HG02970 (cell line): ENCODE measurements around the gene BRICD5.

ENCODE experiments used
- ATAC-seq: cut with Tn5 transposase; IDR thresholded peaks from one replicate; pipeline ENCODE4 v1.9.1; 2021; ENCODE audit warnings: mild to moderate bottlenecking, moderate library complexity, moderate number of reproducible peaks; ENCODE audit not compliant: unreplicated experiment, low FRiP score

Gene BRICD5

DNA sequence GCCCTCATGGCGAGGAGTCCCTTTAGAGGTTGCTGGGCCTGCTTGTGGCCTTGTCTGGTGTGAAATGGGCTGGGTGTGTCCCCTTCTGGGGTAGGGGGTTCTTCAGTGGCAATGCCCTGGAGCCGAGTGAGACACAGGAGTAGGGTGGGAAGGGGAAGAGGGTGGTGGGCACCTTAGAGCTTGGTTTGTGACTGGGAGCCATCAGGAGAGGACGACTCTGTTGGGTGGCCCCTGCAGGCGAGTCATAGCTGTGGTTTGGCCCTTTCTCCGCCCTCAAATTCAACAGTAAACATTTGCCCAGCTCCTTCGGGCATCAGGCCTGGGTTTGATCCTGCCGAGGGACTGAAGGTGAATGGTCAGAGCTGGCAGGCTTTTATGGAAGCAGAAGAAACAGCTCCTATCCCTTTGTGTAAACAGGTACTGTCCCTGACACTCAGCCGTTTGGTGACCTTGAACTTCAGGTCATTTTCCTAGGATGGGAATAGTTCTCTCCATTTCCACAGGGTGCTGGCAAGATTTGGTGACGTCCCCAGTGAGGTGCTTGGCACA lies 15.7 kb upstream of the BRICD5 start:
- ATAC-seq = no peak

DNA sequence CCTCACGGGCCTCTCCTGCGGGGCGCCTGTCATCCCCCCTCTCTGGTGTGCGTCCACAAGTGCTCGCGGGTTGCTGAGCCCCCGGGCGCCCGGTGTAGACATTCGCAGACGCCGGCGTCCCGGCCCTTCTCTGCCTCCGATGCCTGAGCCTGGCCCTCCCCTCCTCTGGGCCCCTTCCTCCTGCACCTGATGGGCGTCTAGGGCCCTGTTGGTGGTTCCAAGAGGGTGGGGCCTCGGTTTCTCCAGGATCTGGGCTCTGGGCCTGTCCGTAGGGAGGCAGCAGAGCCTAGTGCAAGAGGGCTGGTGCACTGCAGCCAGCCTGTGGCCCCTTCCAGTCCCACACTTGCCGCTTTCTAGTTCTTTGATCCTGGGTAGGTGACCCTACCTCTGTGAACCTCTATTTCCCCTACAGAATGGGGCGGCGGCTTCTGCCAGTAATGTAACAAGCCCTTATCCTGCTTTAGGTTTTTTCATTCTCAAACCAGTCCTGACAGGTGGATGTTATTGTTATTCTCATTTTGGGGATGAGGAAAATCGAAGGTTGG lies 13.4 kb upstream of the BRICD5 start:
- ATAC-seq = peak; percentile 27

DNA sequence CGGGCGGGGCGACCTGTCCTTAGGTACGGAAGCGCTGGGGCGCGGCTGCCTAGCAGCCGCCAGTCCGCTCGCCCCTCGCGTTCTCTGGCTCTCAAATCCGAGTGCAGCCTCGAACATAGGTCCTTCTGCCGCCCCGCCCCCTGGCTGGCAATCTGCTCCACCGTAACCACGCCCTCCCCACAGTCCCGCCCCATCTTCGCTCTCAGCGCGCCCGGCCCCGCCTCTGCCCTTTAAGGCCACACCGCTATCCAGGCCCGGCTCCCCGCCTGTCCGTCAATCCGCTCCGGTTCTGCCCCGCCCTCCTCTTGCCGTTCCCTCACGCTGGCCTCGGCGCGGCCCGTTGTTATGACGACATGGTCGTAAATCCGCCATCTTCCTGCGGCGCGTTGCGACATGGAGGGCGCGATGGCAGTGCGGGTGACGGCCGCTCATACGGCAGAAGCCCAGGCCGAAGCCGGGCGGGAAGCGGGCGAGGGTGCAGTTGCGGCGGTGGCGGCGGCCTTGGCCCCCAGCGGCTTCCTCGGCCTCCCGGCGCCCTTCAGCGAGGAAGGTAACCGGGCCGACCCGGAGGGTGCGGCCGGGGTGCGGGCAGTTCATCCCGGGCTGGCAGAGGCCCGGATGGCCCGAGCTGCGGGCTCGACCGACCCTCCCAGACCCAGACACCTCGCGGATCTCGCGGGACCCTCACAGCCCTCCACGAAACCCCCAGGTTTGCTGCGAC lies 12.7 kb upstream of the BRICD5 start, which contains the start of gene E4F1:
Gene E4F1, plus strand, starts transcription at position 371 of the 721 bp plus-strand sequence. Its CDS starts 23 bp downstream, at position 394.
- ATAC-seq = peak; percentile 96

DNA sequence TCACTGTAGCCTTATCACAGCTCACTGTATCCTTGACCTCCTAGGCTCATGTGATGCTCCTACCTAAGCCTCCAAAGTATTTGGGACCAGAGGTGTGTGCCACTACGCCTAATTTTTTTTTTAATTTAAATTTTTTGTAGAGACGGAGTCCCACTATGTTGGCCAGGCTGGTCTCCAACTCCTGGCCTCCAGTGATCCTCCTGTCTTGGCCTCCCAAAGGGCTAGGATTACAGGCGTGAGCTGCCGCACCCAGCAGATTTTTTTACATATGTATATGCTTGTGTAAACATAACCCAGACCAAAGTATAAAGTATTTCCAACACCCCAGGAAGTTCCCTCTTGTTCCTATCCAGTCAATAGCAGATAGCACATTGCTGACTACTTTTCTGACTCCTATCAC lies 5.7 kb upstream of the BRICD5 start:
- no peak for ATAC-seq

DNA sequence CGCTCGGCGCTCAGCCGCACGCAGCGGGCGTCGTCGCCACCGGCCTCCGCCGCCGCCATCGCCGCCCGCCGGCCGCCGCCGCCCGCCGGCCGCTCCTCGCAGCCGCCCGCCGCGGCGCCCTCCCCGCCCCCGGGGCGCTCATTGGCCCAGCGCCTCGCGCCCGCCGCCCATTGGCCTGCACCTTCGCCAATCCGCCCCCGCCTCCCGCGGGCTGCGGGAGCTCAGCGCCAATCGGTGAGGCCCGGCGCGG lies 4.0 kb upstream of the BRICD5 start, which contains the start of gene PGP:
Gene PGP, minus strand, starts transcription at position 122 of the 250 bp plus-strand sequence. Its CDS starts 63 bp downstream, at position 59.
- peak; percentile 87 for ATAC-seq

DNA sequence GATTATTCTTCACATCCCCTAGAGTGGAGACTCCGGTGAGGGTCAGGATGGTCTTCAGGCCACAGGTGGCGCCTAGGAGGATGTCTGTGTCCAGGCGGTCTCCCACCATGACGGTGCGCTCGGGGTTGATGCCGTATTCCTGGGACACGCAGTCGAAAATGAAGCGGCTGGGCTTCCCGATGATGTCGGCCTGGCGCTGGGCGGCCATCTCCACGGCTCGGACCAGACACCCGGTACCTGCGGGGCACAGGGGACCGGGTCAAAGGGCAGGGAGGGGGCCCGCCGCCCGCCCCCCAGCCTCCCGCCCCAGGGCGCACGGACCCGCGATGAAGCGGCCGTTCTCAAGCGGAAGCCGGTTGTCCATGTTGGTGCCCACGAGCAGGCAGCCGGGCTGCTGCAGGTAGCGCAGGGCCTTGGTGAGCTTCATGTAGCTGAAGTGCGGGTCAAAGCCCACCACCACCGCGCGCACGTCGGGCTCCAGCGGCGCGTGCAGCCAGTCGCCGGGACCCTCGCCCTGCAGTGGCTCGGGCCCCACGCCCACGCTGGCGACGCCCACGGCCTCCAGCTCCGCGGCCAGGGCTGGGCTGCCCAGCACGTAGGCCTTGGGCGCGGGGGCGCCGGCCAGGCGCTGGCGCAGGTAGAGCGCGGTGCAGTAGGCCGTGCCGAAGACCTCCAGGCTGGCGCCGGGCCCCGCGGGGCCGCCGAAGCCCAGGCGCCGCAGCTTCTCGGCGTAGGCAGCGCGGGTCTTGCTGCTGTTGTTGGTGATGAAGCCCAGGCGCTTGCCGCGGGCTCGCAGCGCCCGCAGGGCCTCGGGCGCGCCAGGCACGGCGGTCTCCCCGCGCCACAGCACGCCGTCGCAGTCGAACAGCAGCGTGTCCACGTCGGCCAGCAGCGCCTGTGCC lies 3.4 kb upstream of the BRICD5 start:
- no peak for ATAC-seq

DNA sequence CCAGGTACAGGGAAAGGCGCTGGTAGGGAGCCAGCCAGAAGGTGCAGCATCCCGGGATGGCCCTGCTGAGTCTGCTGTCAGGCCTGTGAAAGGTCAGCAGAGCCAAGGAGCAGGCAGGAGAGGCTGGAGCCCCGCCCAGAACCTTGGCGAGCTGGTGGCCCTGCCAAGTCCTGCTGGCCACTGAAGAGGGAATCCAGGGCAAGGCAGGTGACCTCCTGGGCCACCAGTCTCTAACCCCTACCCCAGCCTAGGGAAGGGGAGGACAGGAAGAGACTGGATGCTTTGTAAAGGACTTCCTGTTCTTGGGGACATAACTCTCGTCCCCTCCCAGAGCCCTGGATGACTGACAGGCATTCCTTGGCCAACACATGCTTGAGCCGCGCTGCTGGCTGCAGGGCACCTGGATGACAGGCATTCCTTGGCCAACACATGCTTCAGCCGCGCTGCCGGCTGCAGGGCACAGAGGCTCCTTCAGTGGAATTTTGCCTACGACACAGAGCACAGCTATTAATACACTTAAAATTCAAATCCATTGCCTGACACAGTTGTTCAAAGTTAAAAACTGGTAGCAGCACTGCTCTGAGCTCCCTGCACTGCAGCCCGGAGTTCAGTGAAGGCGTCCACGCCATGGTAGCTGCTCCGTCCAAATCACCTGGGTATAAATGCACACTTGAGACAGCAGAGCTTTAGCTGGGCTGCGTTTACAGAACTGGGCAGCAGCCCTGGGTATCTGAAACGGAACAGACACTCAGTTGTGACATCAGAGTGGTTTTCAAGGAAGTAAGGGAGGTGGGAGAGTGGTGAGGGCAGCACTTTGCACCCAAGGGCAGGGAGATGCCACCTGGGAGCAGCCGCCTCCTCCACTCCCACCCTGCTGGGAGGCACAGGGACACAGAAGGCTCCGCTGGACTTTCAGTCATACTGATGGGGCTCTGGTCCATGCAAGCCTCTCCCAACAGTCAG lies 2.0 kb upstream of the BRICD5 start:
- no peak for ATAC-seq

DNA sequence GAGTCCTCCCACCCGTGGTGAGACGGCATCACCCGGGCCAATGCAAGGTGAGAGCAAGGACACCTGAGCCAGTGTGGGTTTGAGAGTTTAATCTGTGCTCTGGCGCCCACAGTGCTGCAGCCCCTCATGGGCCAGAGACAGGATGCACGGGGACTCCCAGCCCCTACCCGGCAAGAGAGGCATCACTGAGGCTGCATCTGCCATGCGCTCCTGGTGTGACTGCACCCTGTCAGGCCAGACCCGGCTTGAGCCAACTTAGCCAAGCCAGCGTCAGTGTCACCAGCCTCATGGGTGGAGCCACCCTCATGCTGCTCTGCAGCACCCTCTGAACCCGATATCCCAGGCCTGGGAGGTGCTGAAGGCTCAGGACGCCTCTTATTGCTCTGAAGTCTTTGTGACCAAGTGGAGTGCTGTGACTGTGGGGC lies 1.3 kb upstream of the BRICD5 start:
- no peak for ATAC-seq

DNA sequence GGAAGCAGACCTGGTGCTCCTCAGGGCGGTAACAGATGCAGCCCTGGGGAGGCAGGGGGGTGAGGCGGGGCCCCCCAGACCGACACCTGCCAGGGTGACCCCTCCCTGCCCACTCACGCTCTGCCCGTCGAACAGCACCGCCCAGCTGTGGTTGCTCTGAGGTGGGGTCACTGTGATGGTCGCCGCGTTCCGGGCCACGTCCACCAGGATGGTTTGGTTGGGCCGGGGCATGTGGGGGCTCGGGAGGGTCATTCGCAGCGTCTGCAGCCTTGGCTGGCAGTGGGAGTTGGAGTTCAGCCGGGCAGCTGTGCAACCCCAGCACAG lies 692 bp downstream of the BRICD5 start:
- no peak for ATAC-seq

DNA sequence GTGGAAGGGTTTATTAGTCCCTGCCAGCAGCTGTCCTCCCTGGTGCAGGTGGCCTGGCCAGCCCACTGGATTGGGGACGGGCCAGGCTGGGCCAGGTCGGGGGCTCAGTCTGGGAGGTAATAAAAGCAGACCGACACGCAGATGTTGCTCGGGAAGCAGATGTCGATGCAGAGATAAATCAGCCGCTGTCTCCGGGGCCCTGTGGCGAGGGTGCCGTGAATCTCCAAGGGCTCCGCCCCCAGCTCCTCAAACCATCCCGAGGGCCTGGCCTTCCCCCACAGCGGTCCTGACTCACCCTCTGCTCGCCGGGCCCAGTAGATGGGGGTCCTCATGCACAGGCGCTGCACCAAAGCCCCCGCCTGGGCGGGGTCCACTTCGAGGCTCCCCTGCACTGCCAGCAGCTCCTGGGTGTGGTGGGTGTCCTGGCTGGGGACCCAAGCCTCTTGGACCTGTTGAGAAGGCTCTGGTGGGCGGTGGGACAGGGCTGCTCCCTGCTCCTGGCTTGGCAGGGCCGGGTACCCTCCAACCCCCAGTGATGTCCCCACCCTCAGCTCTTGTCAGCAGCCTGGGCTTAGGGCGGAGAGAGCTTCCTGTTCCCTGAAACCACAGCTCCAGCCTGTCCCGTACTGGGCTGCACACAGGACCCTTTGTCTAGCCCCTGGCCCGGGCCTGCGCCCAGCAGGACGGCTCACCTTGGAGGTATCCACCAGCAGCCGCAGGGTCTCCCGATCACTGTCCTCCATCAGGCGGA lies 1.2 kb downstream of the BRICD5 start:
- no peak for ATAC-seq

DNA sequence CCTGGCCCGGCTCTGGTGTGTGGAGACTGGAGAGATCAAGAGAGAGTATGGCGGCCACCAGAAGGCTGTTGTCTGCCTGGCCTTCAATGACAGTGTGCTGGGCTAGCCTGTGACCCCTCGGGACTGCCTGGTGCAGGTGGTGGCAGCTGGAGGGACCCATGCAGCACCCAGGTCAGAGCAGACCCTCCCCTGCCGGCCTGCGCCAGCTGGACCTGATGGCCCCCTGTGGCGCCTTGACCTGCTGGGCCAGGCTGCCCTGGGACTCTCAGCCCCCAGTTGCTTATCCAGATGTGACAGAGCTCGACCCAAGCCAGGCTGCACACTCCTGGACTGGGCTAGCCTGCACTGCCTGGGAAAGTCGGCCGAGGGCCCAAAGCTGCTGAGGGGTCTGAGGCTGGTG lies 1.9 kb downstream of the BRICD5 start:
- no peak for ATAC-seq

DNA sequence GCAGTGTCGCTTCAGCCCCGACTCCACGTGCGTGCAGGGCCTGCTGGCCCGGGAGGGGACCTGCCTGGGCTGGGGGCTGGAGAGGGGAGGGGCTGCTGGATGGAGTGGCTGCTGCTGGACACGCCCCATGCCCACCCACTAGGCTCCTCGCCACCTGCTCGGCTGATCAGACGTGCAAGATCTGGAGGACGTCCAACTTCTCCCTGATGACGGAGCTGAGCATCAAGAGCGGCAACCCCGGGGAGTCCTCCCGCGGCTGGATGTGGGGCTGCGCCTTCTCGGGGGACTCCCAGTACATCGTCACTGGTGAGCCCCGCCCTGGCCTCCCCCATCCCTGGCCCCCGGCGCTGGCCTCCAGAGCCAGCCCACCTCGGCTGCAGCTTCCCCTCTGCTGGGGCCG lies 2.4 kb downstream of the BRICD5 start:
- no peak for ATAC-seq

DNA sequence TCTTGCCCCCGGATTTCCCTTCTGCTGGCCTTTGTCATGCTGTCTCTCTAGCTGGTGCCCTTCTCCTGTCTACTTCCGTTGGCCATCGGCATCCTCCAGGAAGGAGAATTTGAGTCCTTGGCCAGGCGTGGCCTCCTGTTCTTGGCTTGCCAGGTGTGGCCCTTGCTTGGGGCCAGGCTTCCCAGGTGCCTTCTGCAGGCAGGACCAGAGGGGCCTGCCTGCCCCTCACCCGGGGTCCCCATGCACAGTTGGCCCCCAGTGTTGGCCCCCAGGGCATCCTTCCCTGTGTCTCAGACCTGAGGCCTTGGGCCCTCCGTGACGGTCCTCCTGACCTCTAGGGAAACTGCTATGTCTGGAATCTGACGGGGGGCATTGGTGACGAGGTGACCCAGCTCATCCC lies 2.8 kb downstream of the BRICD5 start:
- no peak for ATAC-seq

DNA sequence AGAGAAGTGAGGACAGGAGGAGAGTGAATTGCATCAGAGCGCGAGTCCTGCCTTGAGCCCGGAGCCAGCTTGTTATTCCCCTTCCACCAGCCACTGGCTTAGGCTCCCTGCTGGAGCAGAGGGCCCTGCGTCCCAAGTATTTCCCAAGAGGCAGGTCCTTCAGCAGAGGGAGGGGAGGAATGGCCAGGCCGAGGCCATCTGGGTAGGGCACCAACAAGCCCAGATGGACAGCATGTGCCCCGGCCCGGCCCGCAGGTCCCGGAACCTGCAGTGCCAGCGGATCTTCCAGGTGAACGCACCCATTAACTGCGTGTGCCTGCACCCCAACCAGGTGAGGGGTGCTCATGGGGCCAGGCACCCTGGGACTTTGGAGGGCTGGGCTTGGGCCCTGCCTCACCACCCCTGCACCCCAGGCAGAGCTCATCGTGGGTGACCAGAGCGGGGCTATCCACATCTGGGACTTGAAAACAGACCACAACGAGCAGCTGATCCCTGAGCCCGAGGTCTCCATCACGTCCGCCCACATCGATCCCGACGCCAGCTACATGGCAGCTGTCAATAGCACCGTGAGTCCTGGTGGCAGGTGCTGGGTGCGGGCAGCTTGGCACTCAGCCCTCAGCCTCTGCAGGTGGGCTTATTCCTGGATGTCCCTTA lies 3.8 kb downstream of the BRICD5 start:
- no peak for ATAC-seq

DNA sequence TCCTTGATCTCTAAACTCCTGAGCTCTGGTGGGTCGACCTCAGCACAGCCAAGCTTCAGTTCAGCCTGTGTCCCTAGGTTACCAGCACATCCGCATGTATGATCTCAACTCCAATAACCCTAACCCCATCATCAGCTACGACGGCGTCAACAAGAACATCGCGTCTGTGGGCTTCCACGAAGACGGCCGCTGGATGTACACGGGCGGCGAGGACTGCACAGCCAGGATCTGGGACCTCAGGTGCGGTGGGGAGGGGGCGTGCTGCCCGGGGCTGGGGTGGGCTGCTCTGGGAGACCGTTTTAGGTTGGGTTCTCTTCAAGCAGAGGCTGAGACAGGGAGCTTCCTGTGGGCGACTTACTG lies 4.3 kb downstream of the BRICD5 start:
- ATAC-seq = no peak

DNA sequence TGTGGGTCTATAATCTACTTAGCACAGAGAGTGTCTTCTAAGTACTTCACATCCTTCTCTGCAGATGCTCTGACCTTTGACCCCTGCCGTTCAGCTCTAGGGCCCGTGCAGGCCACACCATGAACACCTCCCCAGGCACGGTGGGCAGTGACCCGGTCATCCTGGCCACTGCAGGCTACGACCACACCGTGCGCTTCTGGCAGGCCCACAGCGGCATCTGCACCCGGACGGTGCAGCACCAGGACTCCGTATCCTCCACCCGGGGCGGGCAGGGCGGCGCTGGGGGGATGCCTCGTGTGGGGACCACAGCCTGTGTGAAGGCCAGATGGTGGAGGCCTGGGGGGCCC lies 4.7 kb downstream of the BRICD5 start:
- peak; percentile 6 for ATAC-seq

DNA sequence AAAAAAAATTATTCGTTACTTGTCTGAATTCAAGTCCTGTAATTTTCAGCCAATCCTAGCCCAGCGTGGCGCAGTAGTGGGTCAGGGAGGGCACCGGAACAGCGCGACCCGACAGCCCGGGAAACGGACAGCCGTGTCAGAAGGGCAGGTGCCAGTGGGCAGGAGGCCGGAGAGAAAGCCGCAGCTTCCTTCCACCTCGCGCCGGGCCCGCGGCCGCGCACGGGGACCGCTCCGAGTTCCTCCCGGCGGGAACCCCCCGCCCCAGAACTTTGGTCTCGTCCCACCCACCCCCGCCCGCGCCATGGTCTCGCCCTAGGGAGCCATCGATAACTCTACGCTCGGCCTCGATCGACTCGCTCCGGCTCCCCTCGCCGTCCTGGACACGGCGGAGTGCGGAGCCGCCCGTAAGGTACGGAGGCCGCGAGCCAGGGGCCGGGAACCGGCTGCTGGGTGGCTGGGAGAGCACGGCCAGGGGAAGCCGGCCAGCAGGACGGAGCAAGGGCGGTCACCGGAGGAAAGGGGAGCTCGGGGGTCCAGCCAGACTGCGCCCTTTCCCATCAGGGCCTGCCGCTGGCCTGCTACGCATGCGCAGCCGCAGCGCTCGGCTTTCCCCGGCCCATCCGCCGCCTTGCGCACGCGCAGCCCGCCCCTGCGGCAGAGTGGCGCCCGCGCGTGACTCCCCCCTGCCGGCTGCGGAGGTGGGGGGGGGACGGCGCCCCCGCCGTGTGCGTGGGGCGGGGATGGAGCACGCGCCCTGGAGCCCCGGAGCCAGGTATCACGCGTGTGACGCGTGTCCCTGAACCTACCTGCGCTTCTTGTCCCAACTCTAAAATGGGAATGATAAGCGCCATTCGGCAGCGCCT lies 5.3 kb downstream of the BRICD5 start, which contains the start of gene MLST8:
Gene MLST8, plus strand, starts transcription at position 351 of the 863 bp plus-strand sequence. CDS start 632 bp downstream, outside the sequence.
- ATAC-seq = peak; percentile 71

DNA sequence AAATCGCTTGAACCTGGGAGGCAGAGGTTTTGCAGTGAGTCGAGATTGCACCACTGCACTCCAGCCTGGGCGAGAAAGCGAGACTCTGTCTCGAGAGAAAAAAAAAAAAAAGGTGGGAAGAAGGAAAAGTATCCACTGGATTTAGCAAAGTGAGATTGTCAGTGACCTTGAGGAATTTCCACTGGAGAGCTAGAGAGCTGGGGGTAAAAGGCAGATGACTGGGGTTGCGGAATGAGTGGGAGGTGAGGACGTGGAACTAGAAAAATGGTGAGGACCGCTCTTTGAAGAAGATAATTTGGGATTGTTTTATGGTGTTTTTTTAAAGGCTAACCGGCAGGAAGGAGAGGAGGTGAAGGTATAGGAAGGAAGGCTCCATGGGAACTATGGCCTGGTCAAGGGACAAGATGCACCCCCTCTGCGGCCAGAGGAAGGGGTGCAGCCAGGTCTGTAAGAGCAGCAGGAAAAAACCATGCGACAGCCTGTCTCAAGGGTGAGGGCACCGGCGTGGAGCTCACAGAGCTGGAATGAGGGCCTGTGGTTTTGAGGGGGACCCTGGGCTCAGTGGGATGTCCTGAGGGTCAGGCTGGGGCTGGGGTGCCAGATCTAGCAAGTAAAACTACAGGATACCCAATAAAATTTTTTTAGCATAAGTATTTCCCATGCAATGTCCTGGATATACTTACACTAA lies 6.1 kb downstream of the BRICD5 start:
- no peak for ATAC-seq
